IPS-15b (cell line): ENCODE measurements around the gene PCID2.
"Not testable (repeated sequence)": the region's sequence is repeated elsewhere in the genome, so short reads cannot be mapped to it uniquely, and the experiment has no call there.

Source experiments
- H3K27me3 ChIP-seq: one replicate; pipeline ENCODE4 v1.6.1; 2013; ENCODE audit warnings: low read length; ENCODE audit not compliant: control insufficient read depth, insufficient read depth
- H3K36me3 ChIP-seq: one replicate; pipeline ENCODE4 v1.6.1; 2013; ENCODE audit warnings: low read length; ENCODE audit not compliant: control insufficient read depth, insufficient read depth
- H3K4me1 ChIP-seq: one replicate; pipeline ENCODE4 v1.6.1; 2013; ENCODE audit warnings: mild to moderate bottlenecking, low read length; ENCODE audit not compliant: control insufficient read depth, insufficient read depth
- H3K4me3 ChIP-seq: one replicate; pipeline ENCODE4 v1.5.1; 2013; ENCODE audit warnings: low read depth, low read length
- H3K9ac ChIP-seq: one replicate; pipeline ENCODE4 v1.6.1; 2013; ENCODE audit warnings: low read depth, mild to moderate bottlenecking, low read length
- H3K9me3 ChIP-seq: one replicate; pipeline ENCODE4 v1.6.1; 2013; ENCODE audit warnings: mild to moderate bottlenecking, low read length; ENCODE audit not compliant: control insufficient read depth, insufficient read depth

PCID2 gene

GRCh38 chr13:113169277-113170272 is 38.9 kb downstream of the PCID2 start:
- H3K27me3 ChIP-seq, result no peaks in the 10 kb centered on the region
- H3K4me1 ChIP-seq, result peaks cover 4% of the 10 kb centered on the region
- H3K9me3 ChIP-seq, result no peaks in the 10 kb centered on the region
- peaks cover 17% of the 10 kb centered on the region for H3K36me3 ChIP-seq
- H3K4me3 ChIP-seq, result no peak overlapping the region
- H3K9ac ChIP-seq, result no peak overlapping the region

- peaks cover 4% of the 10 kb centered on the region for H3K4me1 ChIP-seq
- peaks cover 17% of the 10 kb centered on the region for H3K36me3 ChIP-seq
- H3K9ac ChIP-seq, result no peak overlapping the region
- H3K9me3 ChIP-seq, result no peaks in the 10 kb centered on the region
- H3K4me3 ChIP-seq, result no peak overlapping the region
- H3K27me3 ChIP-seq, result no peaks in the 10 kb centered on the region
These were observed 40.3 kb downstream of the PCID2 start for GRCh38 chr13:113168211-113168610.

GRCh38 chr13:113167575-113167974 is 40.9 kb downstream of the PCID2 start:
- H3K9ac ChIP-seq, result no peak overlapping the region
- H3K4me1 ChIP-seq, result peaks cover 4% of the 10 kb centered on the region
- H3K9me3 ChIP-seq, result no peaks in the 10 kb centered on the region
- no peaks in the 10 kb centered on the region for H3K27me3 ChIP-seq
- no peak overlapping the region for H3K4me3 ChIP-seq
- peaks cover 17% of the 10 kb centered on the region for H3K36me3 ChIP-seq

- Histone ChIP-seq H3K4me3 (no peak overlapping the region), H3K9ac (no peak overlapping the region), H3K9me3 (no peaks in the 10 kb centered on the region), H3K4me1 (peaks cover 4% of the 10 kb centered on the region), H3K36me3 (peaks cover 17% of the 10 kb centered on the region), H3K27me3 (no peaks in the 10 kb centered on the region)
These were observed 41.3 kb downstream of the PCID2 start for GRCh38 chr13:113167155-113167554.

- no peak overlapping the region for H3K9ac ChIP-seq
- H3K36me3 ChIP-seq, result peaks cover 14% of the 10 kb centered on the region
- H3K4me1 ChIP-seq, result peaks cover 4% of the 10 kb centered on the region
- H3K27me3 ChIP-seq, result no peaks in the 10 kb centered on the region
- no peak overlapping the region for H3K4me3 ChIP-seq
- no peaks in the 10 kb centered on the region for H3K9me3 ChIP-seq
These were observed 41.8 kb downstream of the PCID2 start for GRCh38 chr13:113166681-113167080.

- no peak overlapping the region for H3K9ac ChIP-seq
- peaks cover 4% of the 10 kb centered on the region for H3K4me1 ChIP-seq
- H3K9me3 ChIP-seq, result no peaks in the 10 kb centered on the region
- peaks cover 11% of the 10 kb centered on the region for H3K36me3 ChIP-seq
- no peaks in the 10 kb centered on the region for H3K27me3 ChIP-seq
- no peak overlapping the region for H3K4me3 ChIP-seq
These were observed 42.2 kb downstream of the PCID2 start for GRCh38 chr13:113166266-113166665.

GRCh38 chr13:113164492-113164891 is 44.0 kb downstream of the PCID2 start:
- no peak overlapping the region for H3K4me3 ChIP-seq
- H3K9me3 ChIP-seq, result no peaks in the 10 kb centered on the region
- no peak overlapping the region for H3K9ac ChIP-seq
- H3K4me1 ChIP-seq, result no peaks in the 10 kb centered on the region
- no peaks in the 10 kb centered on the region for H3K27me3 ChIP-seq
- peaks cover 10% of the 10 kb centered on the region for H3K36me3 ChIP-seq

GRCh38 chr13:113162783-113163685 is 45.4 kb downstream of the PCID2 start:
- Histone ChIP-seq H3K4me1 (peaks cover 5% of the 10 kb centered on the region), H3K27me3 (no peaks in the 10 kb centered on the region), H3K9me3 (no peaks in the 10 kb centered on the region), H3K36me3 (peaks cover 3% of the 10 kb centered on the region), H3K4me3 (no peak overlapping the region), H3K9ac (no peak overlapping the region)

GRCh38 chr13:113161975-113162374 is 46.5 kb downstream of the PCID2 start:
- H3K27me3 ChIP-seq, H3K36me3 ChIP-seq, H3K4me1 ChIP-seq, H3K4me3 ChIP-seq, H3K9ac ChIP-seq, H3K9me3 ChIP-seq: not testable (repeated sequence)

GRCh38 chr13:113161433-113161832 is 47.0 kb downstream of the PCID2 start:
- no peak overlapping the region for H3K9ac ChIP-seq
- H3K27me3 ChIP-seq, result no peaks in the 10 kb centered on the region
- no peak overlapping the region for H3K4me3 ChIP-seq
- H3K4me1 ChIP-seq, result peaks cover 5% of the 10 kb centered on the region
- H3K36me3 ChIP-seq, result peaks cover under 1% of the 10 kb centered on the region
- H3K9me3 ChIP-seq, result no peaks in the 10 kb centered on the region

- no peaks in the 10 kb centered on the region for H3K36me3 ChIP-seq
- no peaks in the 10 kb centered on the region for H3K9me3 ChIP-seq
- peaks cover 5% of the 10 kb centered on the region for H3K4me1 ChIP-seq
- no peaks in the 10 kb centered on the region for H3K27me3 ChIP-seq
- no peak overlapping the region for H3K9ac ChIP-seq
- H3K4me3 ChIP-seq, result no peak overlapping the region
These were observed 47.5 kb downstream of the PCID2 start for GRCh38 chr13:113160983-113161382.
